ENCODE results near the gene ERGIC1.

The ERGIC1 gene

GRCh38 chr5:172792701-172793570 lies 41.1 kb upstream of the ERGIC1 start:
- WGBS (ENCODE audit: insufficient coverage, insufficient read length), result no CpG with 5 or more reads among the region's 13 CpGs
- Histone ChIP-seq H3K27ac (ENCODE audit: low read length) (no peak overlapping the region), H3K9me3 (ENCODE audit: control insufficient read depth, insufficient read depth, low read length) (no peaks in the 10 kb centered on the region), H3K4me3 (ENCODE audit: low read length) (no peak overlapping the region), H3K36me3 (ENCODE audit: control insufficient read depth, insufficient read depth, low read length) (no peaks in the 10 kb centered on the region), H3K27me3 (ENCODE audit: control insufficient read depth, insufficient read depth, low read length) (no peaks in the 10 kb centered on the region), H3K4me1 (ENCODE audit: control insufficient read depth, insufficient read depth, low read length) (0 out of 2 replicates have a peak, but pooled peaks cover 4% of the 10 kb centered on the region)
- DNase-seq (ENCODE audit: low read depth, low spot score), result no peak

DNA sequence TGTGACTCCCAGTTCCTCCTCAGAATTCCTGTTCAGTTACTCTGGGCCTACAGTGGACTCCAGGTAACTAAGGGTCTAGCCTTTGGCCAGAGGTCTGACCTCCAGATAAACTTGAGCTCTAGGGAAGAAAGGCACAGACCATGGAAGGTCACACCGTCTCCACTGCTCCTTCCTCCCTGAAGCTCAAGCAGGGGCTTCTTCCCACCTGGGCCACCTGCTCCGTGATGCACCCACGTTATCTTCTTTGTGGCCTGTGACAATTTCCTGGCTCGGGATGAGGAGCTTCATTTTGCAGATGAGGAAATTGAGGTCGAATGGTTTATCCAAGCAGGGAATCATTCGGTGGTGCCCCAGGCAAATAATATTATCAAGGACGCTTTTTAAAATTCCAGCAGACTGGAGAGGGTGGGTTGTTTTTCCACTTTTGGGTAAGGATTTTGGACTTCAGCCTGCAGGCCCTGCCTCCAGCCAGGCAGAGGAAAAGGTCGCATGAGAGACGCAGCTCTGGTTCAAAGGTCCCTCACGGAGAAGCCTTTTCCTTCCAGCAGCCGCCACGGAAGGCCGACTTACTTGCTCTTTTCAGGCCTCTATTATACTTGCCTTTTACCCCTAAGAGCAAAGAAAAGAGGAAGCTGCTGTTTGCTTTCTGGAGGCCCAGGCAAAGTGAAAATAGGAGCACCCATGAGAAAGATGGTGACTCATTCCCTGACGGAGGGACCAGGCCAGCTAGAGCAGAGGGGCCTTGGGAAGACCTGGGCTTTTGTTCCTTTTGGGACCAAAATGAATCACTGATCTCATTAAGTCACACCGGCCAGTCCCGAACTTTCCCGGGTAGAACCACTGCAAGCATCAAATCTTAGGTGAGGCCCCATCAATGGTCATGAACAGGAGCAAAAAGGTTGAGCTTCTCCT lies 40.2 kb upstream of the ERGIC1 start:
- Histone ChIP-seq H3K4me3 (ENCODE audit: low read length) (no peak overlapping the region), H3K27ac (ENCODE audit: low read length) (no peak overlapping the region), H3K36me3 (ENCODE audit: control insufficient read depth, insufficient read depth, low read length) (no peaks in the 10 kb centered on the region), H3K4me1 (ENCODE audit: control insufficient read depth, insufficient read depth, low read length) (0 out of 2 replicates have a peak, but pooled peaks cover 4% of the 10 kb centered on the region), H3K27me3 (ENCODE audit: control insufficient read depth, insufficient read depth, low read length) (no peaks in the 10 kb centered on the region), H3K9me3 (ENCODE audit: control insufficient read depth, insufficient read depth, low read length) (no peaks in the 10 kb centered on the region)
- DNase-seq (ENCODE audit: low read depth, low spot score), result no peak
- WGBS (ENCODE audit: insufficient coverage, insufficient read length), result no CpG with 5 or more reads among the region's 17 CpGs

- DNase-seq (ENCODE audit: low read depth, low spot score), result no peak
These were observed 38.6 kb upstream of the ERGIC1 start for GRCh38 chr5:172795318-172795977.

DNA sequence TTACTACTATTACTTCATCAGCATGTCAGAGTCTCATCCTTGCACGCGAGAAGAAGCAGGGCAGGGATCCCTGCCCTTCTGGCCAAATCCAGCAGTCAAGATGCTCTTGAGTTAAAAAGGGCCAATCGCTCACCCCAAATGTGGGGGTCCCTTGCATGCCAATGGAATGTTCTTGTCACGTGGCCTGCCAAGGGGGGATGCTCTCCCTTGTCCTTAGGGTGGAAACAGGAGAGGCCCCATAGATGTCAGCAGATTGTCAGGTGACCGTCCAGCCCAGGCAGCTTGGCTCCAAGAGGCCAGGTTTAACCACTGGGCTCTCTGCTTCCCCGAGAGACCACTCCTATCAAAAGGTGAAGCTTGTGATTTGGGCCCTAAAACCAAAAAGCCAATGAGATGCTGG lies 37.7 kb upstream of the ERGIC1 start:
- DNase-seq (ENCODE audit: low read depth, low spot score), result no peak
- H3K27me3 ChIP-seq (ENCODE audit: control insufficient read depth, insufficient read depth, low read length), result no peaks in the 10 kb centered on the region
- no peaks in the 10 kb centered on the region for H3K4me1 ChIP-seq (ENCODE audit: control insufficient read depth, insufficient read depth, low read length)
- WGBS (ENCODE audit: insufficient coverage, insufficient read length), result no CpG with 5 or more reads among the region's 6 CpGs
- no peak overlapping the region for H3K27ac ChIP-seq (ENCODE audit: low read length)
- no peaks in the 10 kb centered on the region for H3K36me3 ChIP-seq (ENCODE audit: control insufficient read depth, insufficient read depth, low read length)
- no peaks in the 10 kb centered on the region for H3K9me3 ChIP-seq (ENCODE audit: control insufficient read depth, insufficient read depth, low read length)
- no peak overlapping the region for H3K4me3 ChIP-seq (ENCODE audit: low read length)

More at GRCh38 chr5:172795318-172795977, 38.6 kb upstream of the ERGIC1 start:
- Histone ChIP-seq H3K27ac (ENCODE audit: low read length) (no peak overlapping the region), H3K36me3 (ENCODE audit: control insufficient read depth, insufficient read depth, low read length) (no peaks in the 10 kb centered on the region), H3K4me3 (ENCODE audit: low read length) (no peak overlapping the region), H3K9me3 (ENCODE audit: control insufficient read depth, insufficient read depth, low read length) (no peaks in the 10 kb centered on the region), H3K27me3 (ENCODE audit: control insufficient read depth, insufficient read depth, low read length) (no peaks in the 10 kb centered on the region), H3K4me1 (ENCODE audit: control insufficient read depth, insufficient read depth, low read length) (no peaks in the 10 kb centered on the region)
- WGBS (ENCODE audit: insufficient coverage, insufficient read length), result no CpG with 5 or more reads among the region's 13 CpGs

DNA sequence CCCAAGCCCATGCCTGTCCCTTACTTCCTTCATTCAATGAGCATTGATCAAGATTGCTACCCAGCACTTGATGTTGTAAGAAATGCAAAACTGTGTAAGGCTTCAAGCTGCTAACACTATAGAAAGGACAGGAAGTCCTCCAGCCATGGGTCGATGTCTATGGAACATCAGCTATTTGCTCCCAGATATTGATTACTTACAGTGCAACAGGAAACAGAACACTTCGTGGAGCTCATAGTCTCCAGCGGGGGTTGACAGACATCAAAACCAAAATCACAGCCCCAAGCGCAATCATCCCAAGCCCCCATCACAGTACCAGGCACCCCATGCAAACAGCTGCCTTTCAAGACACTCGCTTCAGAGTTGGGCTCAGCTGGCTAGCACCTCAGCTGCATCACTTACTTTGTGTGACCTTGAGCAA lies 36.3 kb upstream of the ERGIC1 start:
- no peaks in the 10 kb centered on the region for H3K9me3 ChIP-seq (ENCODE audit: control insufficient read depth, insufficient read depth, low read length)
- H3K27me3 ChIP-seq (ENCODE audit: control insufficient read depth, insufficient read depth, low read length), result no peaks in the 10 kb centered on the region
- no peak for DNase-seq (ENCODE audit: low read depth, low spot score)
- no peaks in the 10 kb centered on the region for H3K36me3 ChIP-seq (ENCODE audit: control insufficient read depth, insufficient read depth, low read length)
- no CpG with 5 or more reads among the region's 5 CpGs for WGBS (ENCODE audit: insufficient coverage, insufficient read length)
- no peak overlapping the region for H3K4me3 ChIP-seq (ENCODE audit: low read length)
- H3K27ac ChIP-seq (ENCODE audit: low read length), result no peak overlapping the region
- no peaks in the 10 kb centered on the region for H3K4me1 ChIP-seq (ENCODE audit: control insufficient read depth, insufficient read depth, low read length)

- DNase-seq (ENCODE audit: low read depth, low spot score), result no peak
- WGBS (ENCODE audit: insufficient coverage, insufficient read length), result 100% methylated on average over 1 of the region's 14 CpGs
- no peaks in the 10 kb centered on the region for H3K9me3 ChIP-seq (ENCODE audit: control insufficient read depth, insufficient read depth, low read length)
- no peaks in the 10 kb centered on the region for H3K4me1 ChIP-seq (ENCODE audit: control insufficient read depth, insufficient read depth, low read length)
- no peaks in the 10 kb centered on the region for H3K36me3 ChIP-seq (ENCODE audit: control insufficient read depth, insufficient read depth, low read length)
- H3K27me3 ChIP-seq (ENCODE audit: control insufficient read depth, insufficient read depth, low read length), result no peaks in the 10 kb centered on the region
- H3K4me3 ChIP-seq (ENCODE audit: low read length), result no peak overlapping the region
- H3K27ac ChIP-seq (ENCODE audit: low read length), result no peak overlapping the region
These were observed 35.4 kb upstream of the ERGIC1 start for GRCh38 chr5:172798422-172799215.

- no CpG with 5 or more reads among the region's 6 CpGs for WGBS (ENCODE audit: insufficient coverage, insufficient read length)
- Histone ChIP-seq H3K27me3 (ENCODE audit: control insufficient read depth, insufficient read depth, low read length) (no peaks in the 10 kb centered on the region), H3K4me1 (ENCODE audit: control insufficient read depth, insufficient read depth, low read length) (no peaks in the 10 kb centered on the region), H3K27ac (ENCODE audit: low read length) (no peak overlapping the region), H3K4me3 (ENCODE audit: low read length) (no peak overlapping the region), H3K9me3 (ENCODE audit: control insufficient read depth, insufficient read depth, low read length) (no peaks in the 10 kb centered on the region), H3K36me3 (ENCODE audit: control insufficient read depth, insufficient read depth, low read length) (no peaks in the 10 kb centered on the region)
- DNase-seq (ENCODE audit: low read depth, low spot score), result no peak
These were observed 34.6 kb upstream of the ERGIC1 start for GRCh38 chr5:172799416-172799815.

DNA sequence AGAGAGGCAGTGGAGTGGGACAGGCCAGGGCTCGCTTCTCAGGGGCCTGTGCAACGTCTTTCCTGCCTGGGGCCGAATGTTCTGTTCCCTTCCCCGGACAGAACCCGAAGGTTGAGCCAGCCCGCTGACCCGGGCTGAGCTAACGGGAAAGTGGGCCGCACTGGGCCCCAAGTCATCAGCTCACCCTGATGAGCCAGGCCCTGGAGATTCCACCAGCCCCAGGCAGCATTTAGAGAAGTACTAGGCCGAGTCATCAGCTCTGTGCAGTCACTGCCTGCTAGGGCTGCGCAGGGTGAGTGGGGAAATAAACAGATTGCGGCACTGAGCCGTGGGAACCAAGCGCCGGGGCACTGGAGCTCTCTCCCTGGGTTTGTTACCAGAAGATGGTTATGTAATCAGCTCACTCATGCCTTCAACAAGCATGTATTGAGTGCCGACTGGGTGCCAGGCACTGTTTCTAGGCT lies 33.9 kb upstream of the ERGIC1 start:
- Histone ChIP-seq H3K4me1 (ENCODE audit: control insufficient read depth, insufficient read depth, low read length) (no peaks in the 10 kb centered on the region), H3K27me3 (ENCODE audit: control insufficient read depth, insufficient read depth, low read length) (no peaks in the 10 kb centered on the region), H3K9me3 (ENCODE audit: control insufficient read depth, insufficient read depth, low read length) (no peaks in the 10 kb centered on the region), H3K36me3 (ENCODE audit: control insufficient read depth, insufficient read depth, low read length) (no peaks in the 10 kb centered on the region), H3K27ac (ENCODE audit: low read length) (no peak overlapping the region), H3K4me3 (ENCODE audit: low read length) (no peak overlapping the region)
- no CpG with 5 or more reads among the region's 16 CpGs for WGBS (ENCODE audit: insufficient coverage, insufficient read length)
- no peak for DNase-seq (ENCODE audit: low read depth, low spot score)

DNA sequence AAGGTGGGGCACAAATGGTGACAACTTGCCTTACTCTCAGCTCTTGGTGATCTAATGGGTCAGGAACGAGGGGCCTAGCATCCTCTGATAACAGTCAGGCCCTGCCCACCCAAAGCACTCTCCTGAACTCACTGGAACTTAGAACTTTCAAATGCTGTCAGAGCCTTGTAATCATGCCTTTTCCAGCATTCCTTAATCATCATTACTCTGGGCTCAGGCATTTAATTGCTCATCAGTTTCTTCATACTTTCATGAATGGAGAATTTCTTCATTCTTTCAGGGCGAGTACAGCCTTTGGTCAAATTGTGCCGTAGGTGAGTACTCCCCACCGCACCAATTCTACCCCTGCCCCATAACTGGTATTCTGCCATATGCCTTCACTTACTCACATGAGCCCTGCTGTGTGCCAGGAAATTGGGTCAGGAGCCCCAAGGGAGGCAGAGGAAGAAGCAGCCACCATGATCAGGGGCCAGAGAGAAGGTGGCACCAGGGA lies 32.8 kb upstream of the ERGIC1 start:
- Histone ChIP-seq H3K36me3 (ENCODE audit: control insufficient read depth, insufficient read depth, low read length) (no peaks in the 10 kb centered on the region), H3K4me1 (ENCODE audit: control insufficient read depth, insufficient read depth, low read length) (no peaks in the 10 kb centered on the region), H3K27ac (ENCODE audit: low read length) (no peak overlapping the region), H3K4me3 (ENCODE audit: low read length) (no peak overlapping the region), H3K9me3 (ENCODE audit: control insufficient read depth, insufficient read depth, low read length) (no peaks in the 10 kb centered on the region), H3K27me3 (ENCODE audit: control insufficient read depth, insufficient read depth, low read length) (no peaks in the 10 kb centered on the region; the same call in 1 of the 2 replicates)
- DNase-seq (ENCODE audit: low read depth, low spot score), result no peak
- WGBS (ENCODE audit: insufficient coverage, insufficient read length), result no CpG with 5 or more reads among the region's 4 CpGs
